Lower lobe of right lung (tissue), 2 donors: ENCODE measurements around the gene ASRGL1. TPM values are rescaled to one million over a fixed set of nuclear protein-coding genes. Genes with fewer than 3 reads are reported as not detected.
A peak's percentile ranks its signal among the peaks of the same experiment; 100 is the strongest.

ENCODE experiments used
- ATAC-seq, 2 donors: fragments of 200-7000 bp; cut with Tn5 transposase; one replicate each; pipeline ENCODE4 v1.9.1; 2020 to 2022; ENCODE audit warnings: mild to moderate bottlenecking in 2 of 2, moderate library complexity in 2 of 2
- DNase-seq: peaks from one replicate; pipeline ENCODE4 v3.0.0-alpha.2; 2020
- H3K27ac ChIP-seq: fragments of 200-600 bp; one replicate; pipeline ENCODE4 v1.8.0; 2022
- H3K27me3 ChIP-seq: fragments of 200-600 bp; one replicate; pipeline ENCODE4 v1.8.0; 2022; ENCODE audit warnings: low read depth
- H3K36me3 ChIP-seq: fragments of 200-600 bp; one replicate; pipeline ENCODE4 v1.8.0; 2022; ENCODE audit warnings: mild to moderate bottlenecking
- H3K4me1 ChIP-seq: fragments of 200-600 bp; one replicate; pipeline ENCODE4 v1.8.0; 2022
- H3K4me3 ChIP-seq: fragments of 200-600 bp; one replicate; pipeline ENCODE4 v1.8.0; 2022; ENCODE audit warnings: mild to moderate bottlenecking
- H3K9me3 ChIP-seq: fragments of 200-600 bp; one replicate; pipeline ENCODE4 v1.8.0; 2022
- intact Hi-C: fragments of 100-400 bp; cut with DNase I; formaldehyde crosslinking; loops from one replicate; pipeline ENCODE4 v1.11.0; 2022
- total RNA-seq: library from RNA; stranded (reverse); fragmentation: NEBNext Ultra II Directional; extraction: Animal tissue kit (Norgen Biotek cat#: 25700); gene quantifications from one replicate; pipeline ENCODE4 v1.2.1, GENCODE V29; 2021
- TF ChIP-seq, protein P1 (sequence below): fragments of 200-600 bp; IDR thresholded peaks from one replicate; pipeline ENCODE4 v1.8.0; 2022; ENCODE audit warnings: antibody characterized with exemption, mild to moderate bottlenecking
- donor health status: DM: no; HTN: yes; CAD: no; lungs with severe emphysema.

Gene ASRGL1
- total RNA-seq, 1 donor from 2014 or later: 39.7 TPM

GRCh38 chr11:62344210-62344609 lies 7.0 kb downstream of the ASRGL1 start:
- Histone ChIP-seq H3K9me3 (no peaks in the 10 kb centered on the region), H3K4me3 (peak overlapping the region; percentile 26), H3K36me3 (peaks cover 6% of the 10 kb centered on the region), H3K27me3 (no peaks in the 10 kb centered on the region), H3K27ac (peak overlapping the region; percentile 63), H3K4me1 (peaks cover 30% of the 10 kb centered on the region)
- no peak for DNase-seq
- TF ChIP-seq, protein P1, sequence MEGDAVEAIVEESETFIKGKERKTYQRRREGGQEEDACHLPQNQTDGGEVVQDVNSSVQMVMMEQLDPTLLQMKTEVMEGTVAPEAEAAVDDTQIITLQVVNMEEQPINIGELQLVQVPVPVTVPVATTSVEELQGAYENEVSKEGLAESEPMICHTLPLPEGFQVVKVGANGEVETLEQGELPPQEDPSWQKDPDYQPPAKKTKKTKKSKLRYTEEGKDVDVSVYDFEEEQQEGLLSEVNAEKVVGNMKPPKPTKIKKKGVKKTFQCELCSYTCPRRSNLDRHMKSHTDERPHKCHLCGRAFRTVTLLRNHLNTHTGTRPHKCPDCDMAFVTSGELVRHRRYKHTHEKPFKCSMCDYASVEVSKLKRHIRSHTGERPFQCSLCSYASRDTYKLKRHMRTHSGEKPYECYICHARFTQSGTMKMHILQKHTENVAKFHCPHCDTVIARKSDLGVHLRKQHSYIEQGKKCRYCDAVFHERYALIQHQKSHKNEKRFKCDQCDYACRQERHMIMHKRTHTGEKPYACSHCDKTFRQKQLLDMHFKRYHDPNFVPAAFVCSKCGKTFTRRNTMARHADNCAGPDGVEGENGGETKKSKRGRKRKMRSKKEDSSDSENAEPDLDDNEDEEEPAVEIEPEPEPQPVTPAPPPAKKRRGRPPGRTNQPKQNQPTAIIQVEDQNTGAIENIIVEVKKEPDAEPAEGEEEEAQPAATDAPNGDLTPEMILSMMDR: no peak
- intact Hi-C loops: no loop called here
- ATAC-seq: no peak

- Histone ChIP-seq H3K36me3 (peaks cover 6% of the 10 kb centered on the region), H3K9me3 (no peaks in the 10 kb centered on the region), H3K4me1 (peaks cover 14% of the 10 kb centered on the region), H3K4me3 (no peak overlapping the region), H3K27ac (no peak overlapping the region), H3K27me3 (no peaks in the 10 kb centered on the region)
- intact Hi-C loops: no loop called here
- no peak for DNase-seq
- TF ChIP-seq, protein P1: no peak
- ATAC-seq: no peak
Measured at GRCh38 chr11:62345861-62346260, 8.6 kb downstream of the ASRGL1 start.

DNA sequence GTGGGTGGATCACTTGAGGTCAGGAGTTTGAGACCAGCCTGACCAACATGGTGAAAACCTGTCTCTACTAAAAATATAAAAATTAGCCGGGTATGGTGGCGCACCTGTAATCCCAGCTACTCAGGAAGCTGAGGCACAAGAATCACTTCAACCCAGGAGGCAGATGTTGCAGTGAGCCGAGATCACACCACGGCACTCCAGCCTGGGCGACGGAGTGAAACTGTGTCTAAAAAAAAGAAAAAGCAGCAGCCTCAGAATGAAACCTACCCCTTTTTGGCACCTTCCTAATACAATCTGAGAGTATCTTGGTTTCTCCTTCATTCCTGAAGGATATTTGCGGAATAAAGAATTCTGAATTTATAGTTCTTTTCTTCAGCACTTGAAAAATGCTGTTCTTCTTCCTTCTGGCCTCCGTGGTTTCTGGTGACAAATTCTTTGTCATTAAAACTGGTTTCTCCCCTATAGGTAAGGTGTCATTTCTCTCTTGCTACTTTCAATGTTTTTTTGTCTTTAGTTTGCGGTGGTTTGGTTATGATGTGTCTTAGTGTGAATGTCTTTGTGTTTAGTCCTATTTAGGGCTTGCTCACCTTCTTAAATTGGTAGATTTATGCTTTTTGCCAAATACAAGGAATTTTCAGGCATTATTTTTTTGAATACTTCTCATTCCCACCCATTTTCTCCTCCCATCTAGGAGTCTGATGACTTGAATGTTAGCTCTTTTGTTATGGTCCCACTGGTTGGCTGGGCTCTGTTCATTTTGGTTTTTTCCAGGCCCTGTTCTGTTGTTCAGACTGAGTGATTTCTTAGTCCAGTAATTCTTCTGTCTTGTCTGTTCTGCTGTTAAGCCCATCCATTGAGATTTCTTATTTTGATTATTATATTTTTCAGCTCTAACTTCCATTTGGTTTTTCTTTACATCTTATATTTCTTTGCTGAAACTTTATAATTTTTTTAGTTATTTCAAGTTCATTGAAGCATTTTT lies 15.4 kb downstream of the ASRGL1 start:
- no peak for ATAC-seq
- H3K4me3 ChIP-seq: no peak overlapping the region

DNA sequence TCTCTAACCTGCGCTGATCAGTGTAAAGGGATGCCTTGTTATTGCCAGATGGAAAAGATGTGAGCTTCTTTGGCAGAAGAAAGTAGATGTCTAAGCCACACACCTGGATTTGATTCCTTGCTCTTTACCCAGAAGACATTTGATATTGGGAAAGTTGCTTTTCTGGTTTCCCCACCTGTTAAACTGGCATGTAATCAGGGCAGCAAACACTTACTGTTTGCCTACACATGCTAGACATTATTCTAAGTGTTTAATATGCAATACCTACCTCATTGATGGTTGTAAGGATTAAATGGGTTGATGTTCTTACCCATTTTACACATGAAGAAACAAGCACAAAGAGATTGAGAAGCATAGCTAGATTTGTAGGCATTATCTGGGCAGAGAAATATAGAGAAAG lies 16.6 kb downstream of the ASRGL1 start:
- ATAC-seq (peak; percentile 61 to 81), DNase-seq (no peak)
- TF ChIP-seq, protein P1: no peak
- no peak overlapping the region for H3K4me3 ChIP-seq
- H3K4me1 ChIP-seq: no peaks in the 10 kb centered on the region
- H3K36me3 ChIP-seq: peaks cover 13% of the 10 kb centered on the region
- intact Hi-C loops: no loop called here
- H3K27ac ChIP-seq: no peak overlapping the region
- H3K9me3 ChIP-seq: no peaks in the 10 kb centered on the region
- peaks cover 6% of the 10 kb centered on the region for H3K27me3 ChIP-seq

More for the DNA sequence above, 15.4 kb downstream of the ASRGL1 start:
- intact Hi-C loops: no loop called here
- peaks cover 4% of the 10 kb centered on the region for H3K36me3 ChIP-seq
- no peak overlapping the region for H3K27ac ChIP-seq
- no peak for DNase-seq
- no peaks in the 10 kb centered on the region for H3K9me3 ChIP-seq
- TF ChIP-seq, protein P1: no peak
- no peaks in the 10 kb centered on the region for H3K27me3 ChIP-seq
- H3K4me1 ChIP-seq: no peaks in the 10 kb centered on the region

DNA sequence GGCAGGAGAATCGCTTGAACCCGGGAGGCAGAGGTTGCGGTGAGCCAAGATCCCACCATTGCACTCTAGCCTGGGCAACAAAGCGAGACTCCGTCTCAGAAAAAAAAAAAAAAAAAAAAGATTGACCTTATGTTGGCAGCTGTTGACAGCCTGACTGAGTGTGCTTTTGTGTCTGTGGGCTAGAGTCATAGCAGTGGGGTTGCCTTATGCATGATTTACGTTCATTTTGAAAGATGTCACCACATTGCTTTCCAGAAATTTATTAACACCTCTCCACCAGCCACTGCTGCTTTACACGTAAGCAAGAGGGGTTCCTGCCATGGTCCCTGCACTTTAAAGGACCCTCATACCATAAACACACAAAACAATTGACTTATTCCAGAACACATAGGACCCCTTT lies 21.0 kb downstream of the ASRGL1 start:
- Histone ChIP-seq H3K36me3 (peaks cover 13% of the 10 kb centered on the region), H3K4me3 (no peak overlapping the region), H3K27me3 (peaks cover 6% of the 10 kb centered on the region), H3K27ac (no peak overlapping the region), H3K4me1 (no peaks in the 10 kb centered on the region), H3K9me3 (no peaks in the 10 kb centered on the region)
- ATAC-seq: no peak
- intact Hi-C loops: no loop called here
- TF ChIP-seq, protein P1: no peak
- no peak for DNase-seq
